Sigmoid colon (tissue), 7 donors: ENCODE results near the gene PGBD5. TPM values are rescaled to one million over a fixed set of nuclear protein-coding genes. Genes with fewer than 3 reads are reported as not detected.

Experiments
- DNase-seq: peaks from one replicate; pipeline ENCODE4 v3.0.0-alpha.2; 2019
- H3K27ac ChIP-seq, 4 donors: fragments of 200-600 bp; sonication (generic); one replicate each; pipeline ENCODE4 v1.5.1; 2016 to 2019; ENCODE audit warnings: mild to moderate bottlenecking in 1 of 4
- H3K27me3 ChIP-seq, 3 donors: fragments of 200-600 bp; sonication (generic); one replicate each; pipeline ENCODE4 v1.5.1; 2019; ENCODE audit warnings: mild to moderate bottlenecking in 1 of 3
- H3K36me3 ChIP-seq, 4 donors: fragments of 200-600 bp; sonication (generic); one replicate each; pipeline ENCODE4 v1.5.1; 2016 to 2019
- H3K4me1 ChIP-seq, 4 donors: fragments of 200-600 bp; sonication (generic); one replicate each; pipeline ENCODE4 v1.5.1; 2017 to 2019
- H3K4me3 ChIP-seq, 4 donors: fragments of 200-600 bp; sonication (generic); one replicate each; pipeline ENCODE4 v1.5.1; 2017 to 2019; ENCODE audit warnings: mild to moderate bottlenecking in 2 of 4, moderate library complexity in 1 of 4
- H3K9me3 ChIP-seq, 4 donors: fragments of 200-600 bp in 3 of 4; sonication (generic) in 3 of 4; one replicate each; pipeline versions ENCODE4 v1.5.1 to v1.6.1; 2013 to 2019
- CTCF ChIP-seq, 4 experiments: fragments of 450-650 bp in 3 of 4; fragments of 200-600 bp in 1 of 4; IDR thresholded peaks; one replicate each; pipeline ENCODE4 v1.5.1; 2016 to 2019; ENCODE audit warnings: antibody characterized with exemption in 4 of 4, mild to moderate bottlenecking in 3 of 4, moderate library complexity in 2 of 4
- EP300 ChIP-seq, 4 donors: sonication (generic); formaldehyde crosslinking; IDR thresholded peaks; one replicate each; pipeline ENCODE4 v1.6.1; 2017; ENCODE audit warnings: antibody characterized with exemption in 4 of 4
- POLR2A ChIP-seq, 2 donors: fragments of 450-650 bp; IDR thresholded peaks; one replicate each; pipeline ENCODE4 v1.6.1; 2016; ENCODE audit warnings: antibody characterized with exemption in 2 of 2, mild to moderate bottlenecking in 2 of 2, moderate library complexity in 2 of 2
- POLR2AphosphoS5 ChIP-seq, 4 donors: sonication (generic); formaldehyde crosslinking; IDR thresholded peaks; one replicate each; pipeline ENCODE4 v1.6.1; 2017; ENCODE audit warnings: antibody characterized with exemption in 4 of 4
- WGBS, 2 donors: extraction: QIAGEN DNeasy Blood & Tissue Kit; methylation state at CpG; one replicate each; pipeline ENCODE4 v1.1.7; 2013; 5-methylcytosine and 5-hydroxymethylcytosine counted together
- intact Hi-C: fragments of 100-400 bp; cut with DNase I; formaldehyde crosslinking; loops from one replicate; pipeline ENCODE4 v1.15.1; 2023
- polyA plus RNA-seq, 3 donors: library from polyadenylated mRNA; stranded (reverse); fragments of 200-250 nt; gene quantifications; one replicate each; pipeline ENCODE4 v1.2.3, GENCODE V29; 2013
- total RNA-seq, 4 donors: library from RNA; depleted of rRNA; stranded (reverse); fragments of >200 nt; gene quantifications; one replicate each; pipeline ENCODE4 v1.1.0, GENCODE V29; 2016
- donor health status: healthy with polysubstance abuse.
- donor health status: Bipolar disorder and iron deficiency.
- donor health status: healthy.

PGBD5 gene
- total and polyA plus RNA-seq, 7 donors, result under 0.01 to 1.9 (median 1.1) TPM

GRCh38 chr1:230392536-230392909 lies 33.6 kb downstream of the PGBD5 start:
- H3K27me3 ChIP-seq, result peaks cover 0 to 10% (median 3%) of the 10 kb centered on the region in 3 donors
- intact Hi-C loops, result no loop called here
- H3K36me3 ChIP-seq, result no peaks in the 10 kb centered on the region
- DNase-seq, result no peak
- TF ChIP-seq POLR2AphosphoS5 (IDR thresholded peaks at IDR 0.05) (no peak), CTCF (IDR thresholded peaks at IDR 0.05) (no peak), POLR2A (IDR thresholded peaks at IDR 0.05) (no peak), EP300 (IDR thresholded peaks at IDR 0.05) (no peak)
- H3K4me3 ChIP-seq, result no peak overlapping the region
- whole genome bisulfite sequencing, 2 donors, result 58 to 81% methylated on average over 9 of the region's 9 CpGs
- no peaks in the 10 kb centered on the region for H3K4me1 ChIP-seq
- no peaks in the 10 kb centered on the region for H3K9me3 ChIP-seq
- no peak overlapping the region for H3K27ac ChIP-seq

- WGBS, 2 donors, result 67 to 81% methylated on average over 20 of the region's 20 CpGs
- H3K27ac ChIP-seq, result no peak overlapping the region
- H3K4me3 ChIP-seq, result no peak overlapping the region
- intact Hi-C loops, result no loop called here
- peaks cover 0 to 5% (median under 1%) of the 10 kb centered on the region in 3 donors for H3K27me3 ChIP-seq
- H3K36me3 ChIP-seq, result no peaks in the 10 kb centered on the region
- no peaks in the 10 kb centered on the region for H3K4me1 ChIP-seq
- H3K9me3 ChIP-seq, result no peaks in the 10 kb centered on the region
- TF ChIP-seq POLR2A (IDR thresholded peaks at IDR 0.05), result no peak
- TF ChIP-seq CTCF (IDR thresholded peaks at IDR 0.05), result no peak
- TF ChIP-seq EP300 (IDR thresholded peaks at IDR 0.05), result no peak
- TF ChIP-seq POLR2AphosphoS5 (IDR thresholded peaks at IDR 0.05), result no peak
- no peak for DNase-seq
Measured at GRCh38 chr1:230391776-230392535, 34.2 kb downstream of the PGBD5 start.

GRCh38 chr1:230390371-230390770 lies 35.8 kb downstream of the PGBD5 start:
- no peak for DNase-seq
- Histone ChIP-seq H3K27me3 (no peaks in the 10 kb centered on the region), H3K4me3 (no peak overlapping the region), H3K4me1 (no peaks in the 10 kb centered on the region), H3K27ac (no peak overlapping the region), H3K9me3 (no peaks in the 10 kb centered on the region), H3K36me3 (no peaks in the 10 kb centered on the region)
- WGBS, 2 donors, result 94 to 96% methylated on average over 2 of the region's 2 CpGs
- no peak for TF ChIP-seq EP300 (IDR thresholded peaks at IDR 0.05)
- no peak for TF ChIP-seq POLR2AphosphoS5 (IDR thresholded peaks at IDR 0.05)
- TF ChIP-seq POLR2A (IDR thresholded peaks at IDR 0.05), result no peak
- no peak for TF ChIP-seq CTCF (IDR thresholded peaks at IDR 0.05)
- intact Hi-C loops, result no loop called here

DNA sequence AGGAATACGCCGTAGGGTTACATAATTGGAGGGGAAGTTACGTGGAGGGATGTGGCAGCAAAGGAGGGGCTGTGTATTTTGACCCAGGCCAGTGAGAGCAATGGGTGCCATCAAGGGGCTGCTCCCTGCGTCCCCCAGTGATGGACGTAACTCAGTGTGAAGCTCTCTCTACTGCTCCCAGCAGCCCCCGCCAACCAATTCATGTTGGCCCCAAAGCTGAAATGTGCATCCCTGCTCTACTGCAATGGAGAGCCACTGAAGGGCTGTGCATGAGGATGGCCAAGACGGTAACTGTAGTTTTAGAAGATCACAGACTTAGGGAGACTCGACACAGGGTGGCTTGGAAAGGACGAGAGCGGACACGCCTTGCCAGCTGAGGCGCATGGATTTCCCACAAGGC lies 38.3 kb downstream of the PGBD5 start:
- 94 to 97% methylated on average over 12 of the region's 12 CpGs for WGBS, 2 donors
- intact Hi-C loops, result no loop called here
- Histone ChIP-seq H3K36me3 (no peaks in the 10 kb centered on the region), H3K4me1 (no peaks in the 10 kb centered on the region), H3K27me3 (no peaks in the 10 kb centered on the region), H3K4me3 (no peak overlapping the region), H3K27ac (no peak overlapping the region), H3K9me3 (no peaks in the 10 kb centered on the region)
- DNase-seq, result no peak
- no peak for TF ChIP-seq POLR2AphosphoS5 (IDR thresholded peaks at IDR 0.05)
- no peak for TF ChIP-seq POLR2A (IDR thresholded peaks at IDR 0.05)
- TF ChIP-seq CTCF (IDR thresholded peaks at IDR 0.05), result no peak
- no peak for TF ChIP-seq EP300 (IDR thresholded peaks at IDR 0.05)

GRCh38 chr1:230387296-230387695 lies 38.8 kb downstream of the PGBD5 start:
- TF ChIP-seq CTCF (IDR thresholded peaks at IDR 0.05) (no peak), POLR2AphosphoS5 (IDR thresholded peaks at IDR 0.05) (no peak), POLR2A (IDR thresholded peaks at IDR 0.05) (no peak), EP300 (IDR thresholded peaks at IDR 0.05) (no peak)
- Histone ChIP-seq H3K27me3 (no peaks in the 10 kb centered on the region), H3K27ac (no peak overlapping the region), H3K9me3 (no peaks in the 10 kb centered on the region), H3K36me3 (no peaks in the 10 kb centered on the region), H3K4me1 (no peaks in the 10 kb centered on the region), H3K4me3 (no peak overlapping the region)
- 87 to 99% methylated on average over 2 of the region's 2 CpGs for WGBS, 2 donors
- DNase-seq, result no peak
- intact Hi-C loops, result no loop called here
